Memory B cell (primary cell): Measurements from ENCODE around the gene MTURN.

ENCODE experiments used
- ATAC-seq: fragments of 150-1000 bp; cut with Tn5 transposase; 2 replicates; pipeline ENCODE4 v1.10.0; 2021; ENCODE audit warnings: low read depth, mild to moderate bottlenecking, moderate library complexity
- DNase-seq, 2 donors: peaks; one replicate each; pipeline ENCODE4 v3.0.0; 2022; ENCODE audit warnings: low spot score in 2 of 2
- H3K27ac Mint-ChIP-seq: one replicate; pipeline ENCODE4 v1.8.0; 2022; ENCODE audit warnings: mild to moderate bottlenecking, moderate library complexity, mixed read lengths
- H3K27me3 Mint-ChIP-seq: one replicate; pipeline ENCODE4 v1.8.0; 2022; ENCODE audit warnings: mixed read lengths
- H3K36me3 Mint-ChIP-seq: one replicate; pipeline ENCODE4 v1.8.0; 2022; ENCODE audit warnings: mild to moderate bottlenecking, mixed read lengths
- H3K4me1 Mint-ChIP-seq: one replicate; pipeline ENCODE4 v1.8.0; 2022; ENCODE audit warnings: mixed read lengths
- H3K4me3 Mint-ChIP-seq: one replicate; pipeline ENCODE4 v1.8.0; 2022; ENCODE audit warnings: mild to moderate bottlenecking, moderate library complexity, mixed read lengths
- H3K9me3 Mint-ChIP-seq: one replicate; pipeline ENCODE4 v1.8.0; 2022; ENCODE audit warnings: mixed read lengths

The MTURN gene

DNA sequence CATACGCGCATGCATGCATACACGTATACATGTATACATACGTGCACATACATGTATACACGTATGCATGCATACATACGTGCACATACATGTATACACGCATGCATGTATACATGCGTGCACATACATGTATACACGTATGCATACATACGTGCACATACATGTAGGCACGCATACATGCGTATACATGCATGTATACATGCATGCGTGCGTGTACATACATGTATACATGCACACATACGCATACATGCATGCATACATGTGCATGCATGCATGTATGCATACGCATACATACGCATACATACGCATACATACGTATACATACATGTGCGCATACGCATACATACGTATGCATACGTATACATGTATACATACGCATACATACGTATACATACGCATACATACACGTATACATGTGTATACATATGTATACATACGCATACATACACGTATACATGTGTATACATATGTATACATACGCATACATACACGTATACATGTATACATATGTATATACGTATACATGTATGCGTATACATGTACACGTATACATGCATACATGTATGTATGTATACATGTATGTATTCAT is 19.0 kb upstream of the MTURN start:
- no peak overlapping the region for H3K4me3 Mint-ChIP-seq
- no peak overlapping the region for H3K27ac Mint-ChIP-seq
- DNase-seq (no peak), ATAC-seq (no peak)
- peaks cover 13% of the 10 kb centered on the region for H3K4me1 Mint-ChIP-seq
- H3K27me3 Mint-ChIP-seq = no peaks in the 10 kb centered on the region
- peaks cover 9% of the 10 kb centered on the region for H3K9me3 Mint-ChIP-seq
- H3K36me3 Mint-ChIP-seq = peaks cover 8% of the 10 kb centered on the region

DNA sequence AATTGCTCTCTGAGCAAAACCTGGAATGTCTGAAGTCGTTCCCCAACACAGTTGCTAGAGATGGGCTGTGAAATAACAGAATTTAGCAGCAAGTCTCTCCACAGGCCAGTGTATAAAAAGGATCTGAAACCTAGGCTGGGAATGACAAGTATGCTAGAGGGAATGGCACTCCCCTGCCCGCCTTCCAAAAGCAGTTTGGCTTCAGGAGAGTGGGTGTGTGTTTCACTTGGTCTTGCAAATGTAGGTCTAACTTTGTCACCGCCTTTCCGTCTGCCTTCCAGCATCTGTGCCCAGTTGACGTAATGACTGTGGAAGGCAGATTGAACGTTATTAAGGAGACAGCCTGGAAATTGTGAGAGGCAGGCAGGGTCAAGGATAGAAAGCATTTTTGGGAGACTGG is 18.0 kb upstream of the MTURN start:
- Mint-ChIP-seq H3K36me3 (peaks cover 8% of the 10 kb centered on the region), H3K27ac (no peak overlapping the region), H3K27me3 (no peaks in the 10 kb centered on the region), H3K4me3 (no peak overlapping the region), H3K9me3 (peaks cover 9% of the 10 kb centered on the region), H3K4me1 (peaks cover 15% of the 10 kb centered on the region)
- no peak for ATAC-seq
- DNase-seq = no peak

DNA sequence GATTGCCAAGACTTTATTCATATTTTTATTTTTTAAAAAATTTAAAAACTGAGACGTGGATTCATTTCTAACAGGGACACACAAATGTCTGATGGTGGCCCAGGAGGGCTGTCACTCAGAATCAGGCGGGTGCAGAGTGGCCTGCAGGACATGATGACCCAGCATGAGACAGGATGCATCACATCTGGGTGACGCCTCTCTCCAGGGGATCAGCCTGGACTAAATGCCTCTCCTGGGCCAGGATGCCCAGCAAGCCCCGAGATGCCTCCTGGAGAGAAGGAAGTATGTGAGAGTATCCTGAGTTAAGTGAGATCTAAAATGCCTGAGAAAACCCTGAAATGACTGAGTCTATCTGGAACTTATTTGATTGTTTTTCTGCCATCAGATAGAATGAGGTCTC is 16.9 kb upstream of the MTURN start:
- peak overlapping the region; percentile 57 for H3K27ac Mint-ChIP-seq
- no peak for DNase-seq
- H3K27me3 Mint-ChIP-seq = no peaks in the 10 kb centered on the region
- peaks cover 15% of the 10 kb centered on the region for H3K4me1 Mint-ChIP-seq
- no peak overlapping the region for H3K4me3 Mint-ChIP-seq
- H3K36me3 Mint-ChIP-seq = peaks cover 7% of the 10 kb centered on the region
- peaks cover 8% of the 10 kb centered on the region for H3K9me3 Mint-ChIP-seq
- ATAC-seq = no peak

GRCh38 chr7:30119890-30120577 is 14.8 kb upstream of the MTURN start:
- Mint-ChIP-seq H3K27ac (peak overlapping the region; percentile 38), H3K4me1 (peaks cover 9% of the 10 kb centered on the region), H3K27me3 (no peaks in the 10 kb centered on the region), H3K9me3 (peaks cover 2% of the 10 kb centered on the region), H3K4me3 (no peak overlapping the region), H3K36me3 (no peaks in the 10 kb centered on the region)
- DNase-seq (no peak), ATAC-seq (peak; percentile 84)

DNA sequence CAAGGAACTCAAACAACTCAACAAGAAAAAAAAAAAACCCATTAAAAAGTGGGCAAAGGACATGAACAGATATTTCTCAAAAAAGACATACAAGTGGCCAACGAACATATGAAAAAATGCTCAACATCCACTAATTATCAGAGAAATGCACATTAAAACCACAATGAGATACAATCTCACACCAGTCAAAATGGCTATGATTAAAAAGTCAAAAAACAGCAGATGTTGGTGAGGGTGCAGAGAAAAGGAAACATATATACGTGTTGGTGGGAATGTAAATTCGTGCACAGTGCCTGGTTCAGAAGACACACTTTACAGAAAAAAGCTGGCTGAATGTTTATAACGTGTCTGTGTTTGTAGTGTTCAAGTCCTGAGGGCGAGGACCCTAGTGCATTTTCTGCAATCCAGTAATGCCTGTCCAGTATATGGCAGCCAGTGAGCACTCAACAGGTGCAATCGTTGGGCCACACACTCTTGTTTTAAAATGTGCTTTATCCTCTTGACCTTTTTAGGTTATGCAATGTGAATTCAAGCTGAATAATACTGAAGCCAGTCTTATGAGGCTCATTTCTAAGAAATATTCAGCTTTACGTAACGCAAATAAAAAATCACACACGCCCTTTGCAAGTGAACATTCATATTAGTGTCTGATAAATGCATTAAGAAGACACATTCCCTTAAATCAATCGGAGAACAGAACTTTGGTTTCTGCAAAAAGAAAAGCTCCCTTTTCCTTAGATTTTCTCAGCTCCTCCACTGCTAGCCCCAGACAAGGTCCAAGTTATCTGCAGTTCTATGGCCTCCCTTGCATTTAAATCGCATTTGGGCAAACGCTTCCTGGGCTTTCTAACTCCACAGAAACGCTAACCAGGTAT is 813 bp upstream of the MTURN start:
- no peaks in the 10 kb centered on the region for H3K9me3 Mint-ChIP-seq

DNA sequence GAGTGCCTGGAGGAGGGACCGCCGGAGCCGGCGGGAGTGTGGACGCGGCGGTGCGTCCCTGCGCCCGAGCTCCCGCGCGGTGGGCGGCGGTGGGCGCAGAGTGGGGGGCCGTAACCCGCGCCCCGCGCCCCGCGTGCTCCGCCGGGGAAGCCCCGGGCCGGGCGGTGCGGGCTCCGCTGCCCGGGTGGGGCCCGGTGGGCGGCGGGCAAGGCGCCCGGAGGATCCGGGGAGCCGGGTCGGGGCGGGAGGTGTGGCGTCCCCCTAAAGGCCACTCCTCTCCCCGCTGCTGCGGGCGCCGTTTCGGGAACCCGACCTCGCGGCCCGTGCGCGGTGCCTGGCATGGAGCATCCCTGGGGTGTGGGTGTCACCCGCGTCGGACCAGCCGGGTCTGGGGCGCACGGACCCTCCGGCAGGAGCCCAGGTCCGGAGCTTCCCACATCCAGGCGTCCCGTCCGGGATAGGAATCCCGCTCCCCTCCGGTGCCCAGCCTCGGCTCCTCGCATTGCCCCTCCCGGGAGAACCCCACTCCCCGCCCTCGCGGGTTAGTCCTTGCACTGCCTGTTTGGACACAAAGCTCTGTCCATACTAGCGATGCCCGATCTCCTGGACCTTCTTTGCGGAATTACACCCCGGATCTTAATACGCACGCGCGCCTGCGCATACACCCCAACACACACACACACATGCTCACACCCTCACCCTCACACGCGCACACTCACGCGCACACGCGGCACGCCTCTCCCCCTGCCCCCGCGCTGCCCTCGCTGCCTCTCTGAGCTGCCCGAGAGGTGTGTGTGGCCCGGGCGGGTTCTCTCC is 723 bp downstream of the MTURN start:
- Mint-ChIP-seq H3K27ac (peak overlapping the region; percentile 93), H3K27me3 (no peaks in the 10 kb centered on the region), H3K9me3 (no peaks in the 10 kb centered on the region), H3K36me3 (no peaks in the 10 kb centered on the region), H3K4me1 (peaks cover 11% of the 10 kb centered on the region), H3K4me3 (peak overlapping the region; percentile 90)
- ATAC-seq = peak; percentile 51
- DNase-seq = peak; percentile 51 to 61

More for the DNA sequence above, 813 bp upstream of the MTURN start:
- ATAC-seq (no peak), DNase-seq (no peak)
- peaks cover 1% of the 10 kb centered on the region for H3K27me3 Mint-ChIP-seq
- peaks cover 10% of the 10 kb centered on the region for H3K4me1 Mint-ChIP-seq
- H3K4me3 Mint-ChIP-seq = peak overlapping the region; percentile 88
- H3K27ac Mint-ChIP-seq = peak overlapping the region; percentile 84
- H3K36me3 Mint-ChIP-seq = peaks cover 4% of the 10 kb centered on the region

DNA sequence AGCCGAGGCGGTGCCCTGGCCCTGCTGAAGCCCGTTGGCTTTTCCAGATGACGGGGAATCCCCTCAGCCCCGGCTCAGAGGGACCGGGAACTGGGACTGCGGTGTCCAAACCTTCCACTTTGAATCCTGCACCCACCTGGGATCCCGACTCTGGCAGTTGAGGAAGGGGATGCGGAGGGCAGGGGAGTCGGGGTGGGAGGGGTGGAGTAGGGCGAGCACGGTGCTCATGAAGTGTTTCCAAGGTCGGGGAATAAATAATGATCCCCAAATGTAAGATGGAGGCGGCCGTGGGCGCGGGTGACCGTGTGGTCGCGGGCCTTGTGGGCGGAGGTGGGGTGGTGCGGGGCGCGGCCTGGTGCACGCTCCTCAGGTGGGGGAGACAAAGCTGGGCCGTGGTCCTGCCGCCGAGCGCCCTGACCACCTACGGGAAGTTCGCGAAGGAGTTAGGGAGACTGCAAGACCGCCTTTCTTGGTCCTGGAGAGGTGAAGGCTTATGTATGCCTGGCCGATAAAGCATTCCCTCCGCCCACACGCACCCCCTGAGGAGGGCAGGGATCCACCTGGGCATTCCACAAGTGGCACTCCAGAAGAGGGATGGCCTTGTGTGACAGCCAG is 1.4 kb downstream of the MTURN start:
- peak overlapping the region; percentile 90 for H3K4me3 Mint-ChIP-seq
- H3K27me3 Mint-ChIP-seq = no peaks in the 10 kb centered on the region
- ATAC-seq (no peak), DNase-seq (no peak)
- H3K9me3 Mint-ChIP-seq = no peaks in the 10 kb centered on the region
- H3K4me1 Mint-ChIP-seq = peaks cover 12% of the 10 kb centered on the region
- no peaks in the 10 kb centered on the region for H3K36me3 Mint-ChIP-seq
- H3K27ac Mint-ChIP-seq = peak overlapping the region; percentile 93

DNA sequence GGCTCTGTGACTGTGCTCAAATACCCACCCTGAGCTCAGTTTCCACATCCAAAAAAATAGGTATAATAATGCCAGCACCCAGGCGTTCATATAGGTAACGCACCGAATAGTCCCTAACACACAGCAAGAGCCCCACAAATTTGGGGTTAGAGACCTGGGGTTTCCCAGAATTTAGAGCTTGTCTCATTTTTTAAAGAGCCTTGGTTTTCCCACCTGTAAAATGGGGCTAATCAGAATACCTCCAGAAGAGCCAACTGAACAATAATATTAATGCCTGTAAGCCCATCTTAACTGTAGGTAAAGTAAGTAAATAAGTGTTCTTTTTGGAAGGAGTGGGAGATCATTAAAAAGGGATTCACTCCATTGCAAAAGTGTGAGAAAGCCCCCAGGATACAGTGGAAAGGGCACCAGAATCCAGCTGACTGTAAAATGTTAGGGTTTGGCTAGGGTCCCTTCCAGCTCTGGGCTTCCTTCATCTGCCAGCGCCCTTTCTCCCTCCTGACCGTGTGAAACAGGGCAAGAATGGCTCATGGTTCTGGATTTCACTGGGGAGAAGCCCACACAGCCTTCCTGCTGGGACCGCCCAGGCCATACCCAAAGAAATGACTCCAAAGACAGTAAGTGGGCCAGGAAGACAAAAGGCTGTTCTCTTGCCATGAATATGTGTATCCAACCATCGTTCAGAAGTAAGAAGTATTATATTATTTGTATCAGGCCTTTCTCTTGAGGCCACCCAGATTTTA is 2.1 kb downstream of the MTURN start:
- no peak for DNase-seq
- Mint-ChIP-seq H3K27ac (peak overlapping the region; percentile 31), H3K9me3 (no peaks in the 10 kb centered on the region), H3K4me1 (peaks cover 12% of the 10 kb centered on the region), H3K4me3 (peak overlapping the region; percentile 27), H3K36me3 (no peaks in the 10 kb centered on the region), H3K27me3 (no peaks in the 10 kb centered on the region)
- ATAC-seq = no peak

GRCh38 chr7:30139836-30140384 is 5.1 kb downstream of the MTURN start:
- no peak overlapping the region for H3K4me3 Mint-ChIP-seq
- no peaks in the 10 kb centered on the region for H3K27me3 Mint-ChIP-seq
- no peak for DNase-seq
- peaks cover 15% of the 10 kb centered on the region for H3K4me1 Mint-ChIP-seq
- no peaks in the 10 kb centered on the region for H3K9me3 Mint-ChIP-seq
- no peak overlapping the region for H3K27ac Mint-ChIP-seq
- no peaks in the 10 kb centered on the region for H3K36me3 Mint-ChIP-seq
- no peak for ATAC-seq

DNA sequence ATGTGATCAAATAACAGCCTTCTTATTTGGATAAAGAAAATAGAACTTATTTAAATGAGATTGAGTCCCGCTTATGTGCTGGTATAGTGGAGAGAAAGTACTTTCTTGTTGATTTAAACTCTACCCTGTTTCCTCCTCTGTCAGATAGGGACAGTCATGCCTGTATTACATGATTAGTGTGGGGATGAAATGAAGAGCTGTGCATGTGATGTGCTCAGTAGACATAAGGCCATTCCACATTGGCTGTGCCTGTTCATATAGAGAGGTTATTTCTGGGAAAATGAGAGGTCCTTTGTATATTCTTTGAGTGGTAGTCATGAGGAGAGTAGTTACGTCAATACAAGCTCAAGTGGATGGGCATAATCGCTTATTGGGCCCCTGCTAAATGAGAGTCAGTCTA is 5.7 kb downstream of the MTURN start:
- ATAC-seq (no peak), DNase-seq (no peak)
- Mint-ChIP-seq H3K4me1 (peaks cover 15% of the 10 kb centered on the region), H3K36me3 (no peaks in the 10 kb centered on the region), H3K27ac (no peak overlapping the region), H3K27me3 (no peaks in the 10 kb centered on the region), H3K4me3 (no peak overlapping the region), H3K9me3 (no peaks in the 10 kb centered on the region)

DNA sequence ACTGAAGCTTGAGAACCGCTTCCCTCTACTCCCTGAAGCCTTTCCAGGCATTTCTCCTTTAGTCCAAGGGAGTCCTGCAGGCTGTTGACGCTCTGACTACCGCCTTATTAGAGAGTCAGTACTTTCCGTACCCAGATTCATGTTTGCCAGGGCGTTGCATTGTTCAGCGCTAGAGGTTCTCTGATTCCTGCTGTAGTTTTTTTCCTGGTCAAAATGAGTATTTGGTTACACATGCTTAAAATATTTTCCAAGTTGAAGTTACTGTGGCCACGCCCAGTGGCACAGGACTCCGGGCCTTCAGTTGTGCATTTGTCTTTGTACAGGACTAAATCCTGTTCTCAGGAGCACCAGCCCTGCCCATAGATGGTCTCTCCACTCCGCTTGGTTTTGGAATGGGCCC is 7.9 kb downstream of the MTURN start:
- ATAC-seq = no peak
- DNase-seq = no peak
- no peak overlapping the region for H3K4me3 Mint-ChIP-seq
- H3K27ac Mint-ChIP-seq = no peak overlapping the region
- H3K9me3 Mint-ChIP-seq = no peaks in the 10 kb centered on the region
- H3K36me3 Mint-ChIP-seq = no peaks in the 10 kb centered on the region
- H3K4me1 Mint-ChIP-seq = peaks cover 12% of the 10 kb centered on the region
- no peaks in the 10 kb centered on the region for H3K27me3 Mint-ChIP-seq

DNA sequence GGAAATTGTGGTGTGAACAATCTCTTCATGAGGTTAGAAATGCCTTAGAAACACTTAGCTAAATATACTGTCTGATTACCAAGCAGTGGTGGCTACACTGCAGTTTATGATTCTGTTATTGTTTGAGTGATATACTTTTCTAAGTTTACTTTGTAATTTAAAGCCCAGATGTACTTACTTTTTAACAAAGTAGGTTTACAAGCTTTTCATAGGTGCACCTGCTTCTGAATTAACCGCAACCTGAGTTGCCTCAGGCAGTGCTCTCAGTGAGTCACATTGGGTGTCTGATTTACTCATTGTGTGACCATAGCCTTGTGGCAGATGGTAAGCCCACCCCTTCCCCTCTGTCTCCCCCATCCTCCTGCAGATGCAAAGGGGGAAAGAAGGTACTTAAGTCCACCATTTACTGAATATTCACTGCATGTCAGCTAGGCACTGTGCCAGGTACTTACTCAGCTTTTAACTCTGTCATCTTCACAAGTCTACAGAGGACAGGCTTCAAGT is 9.0 kb downstream of the MTURN start:
- H3K9me3 Mint-ChIP-seq = no peaks in the 10 kb centered on the region
- no peak for DNase-seq
- H3K4me1 Mint-ChIP-seq = peaks cover 11% of the 10 kb centered on the region
- no peak overlapping the region for H3K4me3 Mint-ChIP-seq
- no peak for ATAC-seq
- no peaks in the 10 kb centered on the region for H3K27me3 Mint-ChIP-seq
- H3K36me3 Mint-ChIP-seq = no peaks in the 10 kb centered on the region
- no peak overlapping the region for H3K27ac Mint-ChIP-seq
